ENCODE data around the gene HDHD5.

HDHD5 gene

GRCh38 chr22:17158568-17159503, at the start of gene HDHD5:
Gene HDHD5 (minus strand): TSS chr22:17159277. CDS start chr22:17159251, 26 bp downstream.
- DNase-seq = peak; percentile 87

GRCh38 chr22:17205432-17205831, 46.4 kb upstream of the HDHD5 start:
- DNase-seq = no peak

- no peak for DNase-seq
Measured at GRCh38 chr22:17201285-17201945, 42.3 kb upstream of the HDHD5 start.

GRCh38 chr22:17199003-17199731, 40.1 kb upstream of the HDHD5 start:
- no peak for DNase-seq

GRCh38 chr22:17198170-17199002, 39.3 kb upstream of the HDHD5 start:
- DNase-seq = no peak

GRCh38 chr22:17194213-17194612, 35.1 kb upstream of the HDHD5 start:
- no peak for DNase-seq

GRCh38 chr22:17192186-17192585, 33.1 kb upstream of the HDHD5 start:
- no peak for DNase-seq

- no peak for DNase-seq
Measured at GRCh38 chr22:17191163-17191784, 32.2 kb upstream of the HDHD5 start.

GRCh38 chr22:17190702-17191101, 31.6 kb upstream of the HDHD5 start:
- no peak for DNase-seq

GRCh38 chr22:17176715-17177114, 17.6 kb upstream of the HDHD5 start:
- no peak for DNase-seq

GRCh38 chr22:17172029-17172833, 13.2 kb upstream of the HDHD5 start:
- DNase-seq = no peak

- peak; percentile 89 for DNase-seq
Measured at GRCh38 chr22:17171153-17172028, 12.3 kb upstream of the HDHD5 start.

GRCh38 chr22:17167486-17167885, 8.4 kb upstream of the HDHD5 start:
- no peak for DNase-seq

- no peak for DNase-seq
Measured at GRCh38 chr22:17164392-17165024, 5.4 kb upstream of the HDHD5 start.

- DNase-seq = no peak
Measured at GRCh38 chr22:17162731-17163130, 3.7 kb upstream of the HDHD5 start.

- DNase-seq = no peak
Measured at GRCh38 chr22:17161991-17162390, 2.9 kb upstream of the HDHD5 start.

- DNase-seq = peak; percentile 66
Measured at GRCh38 chr22:17159504-17159951, 451 bp upstream of the HDHD5 start.

- DNase-seq = no peak
Measured at GRCh38 chr22:17158176-17158567, 905 bp downstream of the HDHD5 start.

- no peak for DNase-seq
Measured at GRCh38 chr22:17157714-17158113, 1.4 kb downstream of the HDHD5 start.
